HEK293 (cell line): ENCODE measurements around the gene ARHGAP27.
"Not testable (repeated sequence)": the region's sequence is repeated elsewhere in the genome, so short reads cannot be mapped to it uniquely, and the experiment has no call there.

Source experiments
- CTCF ChIP-seq: fragments of 450-650 bp; formaldehyde crosslinking; IDR thresholded peaks from 2 replicates; pipeline ENCODE4 v1.5.1; 2016; ENCODE audit warnings: missing biosample characterization, missing genetic modification characterization
- PRDM10 ChIP-seq: fragments of 450-650 bp; formaldehyde crosslinking; IDR thresholded peaks from 2 replicates; pipeline ENCODE4 v1.5.1; 2016; ENCODE audit warnings: missing biosample characterization, missing genetic modification characterization
- ZNF302 ChIP-seq: fragments of 450-650 bp; formaldehyde crosslinking; IDR thresholded peaks from 2 replicates; pipeline ENCODE4 v1.5.1; 2016; ENCODE audit warnings: missing biosample characterization, missing genetic modification characterization, low read depth
- ZNF404 ChIP-seq: fragments of 450-650 bp; formaldehyde crosslinking; IDR thresholded peaks from 2 replicates; pipeline ENCODE4 v1.5.1; 2017; ENCODE audit warnings: missing biosample characterization, missing genetic modification characterization
- ZNF660 ChIP-seq: fragments of 450-650 bp; IDR thresholded peaks from 2 replicates; pipeline ENCODE4 v1.5.1; 2018; ENCODE audit warnings: missing biosample characterization, mild to moderate bottlenecking, missing genetic modification characterization

- TF ChIP-seq PRDM10; ZNF660 (tag by site-specific recombination); ZNF302 (tag by site-specific recombination); ZNF404; CTCF (tag by site-specific recombination): not testable (repeated sequence)
Observed at GRCh38 chr17:45343967-45344664, 88.6 kb downstream of the ARHGAP27 start.
